ENCODE results near the gene FOCAD. TPM values are rescaled to one million over a fixed set of nuclear protein-coding genes. Genes with fewer than 3 reads are reported as not detected.

FOCAD gene
- total RNA-seq, 1 experiment from 2014 or later: 43.3 TPM

- H3K23me2 ChIP-seq (ENCODE audit: insufficient read length, low read depth, low read length, poor library complexity, severe bottlenecking): no peaks in the 10 kb centered on the region
- H3K4me2 ChIP-seq (ENCODE audit: insufficient read depth, insufficient read length, low read length): no peak overlapping the region
- H3K79me2 ChIP-seq (ENCODE audit: insufficient read depth, low read length): no peaks in the 10 kb centered on the region
- H3K9me3 Mint-ChIP-seq: no peaks in the 10 kb centered on the region
- WGBS (ENCODE audit: extremely low coverage, insufficient read length, low lambda C conversion rate): no CpG with 5 or more reads among the region's 1 CpG
- H2BK15ac ChIP-seq (ENCODE audit: low read depth, low read length): no peak overlapping the region
- H3K4ac ChIP-seq (ENCODE audit: low read depth, low read length): no peak overlapping the region
- H2BK120ac ChIP-seq (ENCODE audit: low read depth, low read length, poor library complexity, severe bottlenecking): no peak overlapping the region
- H3K27ac ChIP-seq (ENCODE audit: insufficient read length, low read depth, low read length): no peak overlapping the region
- H3K4me1 ChIP-seq (ENCODE audit: insufficient read depth, low read length): no peaks in the 10 kb centered on the region
- no peak overlapping the region for H2AFZ ChIP-seq (ENCODE audit: low read length)
- no peak for TF ChIP-seq CTCF (conservative IDR thresholded peaks at IDR 0.05)
- no peak overlapping the region for H3K23ac ChIP-seq (ENCODE audit: insufficient read length, low read depth, low read length)
- no peak overlapping the region for H2BK5ac ChIP-seq (ENCODE audit: insufficient read length, low read length)
- H2BK20ac ChIP-seq (ENCODE audit: low read depth, low read length, poor library complexity, severe bottlenecking): no peak overlapping the region
- no peak overlapping the region for H2AK5ac ChIP-seq (ENCODE audit: insufficient read length, low read length)
- no peaks in the 10 kb centered on the region for H3K27me3 Mint-ChIP-seq (ENCODE audit: low read depth)
- no peak overlapping the region for H3K18ac ChIP-seq (ENCODE audit: insufficient read length, low read depth, low read length)
- H3K4me1 Mint-ChIP-seq: no peaks in the 10 kb centered on the region
- no peaks in the 10 kb centered on the region for H4K20me1 ChIP-seq (ENCODE audit: control insufficient read depth, insufficient read depth, insufficient read length)
- H3K56ac ChIP-seq (ENCODE audit: insufficient read length, low read depth, low read length): no peak overlapping the region
- H3T11ph ChIP-seq (ENCODE audit: low read length): no peak overlapping the region
- H4K8ac ChIP-seq (replicated peaks; ENCODE audit: insufficient read length, low read depth, low read length): no peak overlapping the region
- no peak overlapping the region for H2BK12ac ChIP-seq (ENCODE audit: insufficient read length, low read depth, low read length)
- H4K91ac ChIP-seq (ENCODE audit: insufficient read length, low read depth, low read length): no peak overlapping the region
- H3K14ac ChIP-seq (ENCODE audit: insufficient read depth, low read length): no peak overlapping the region
- H3K9ac ChIP-seq (ENCODE audit: extremely low read depth, insufficient read length, low read length): no peak overlapping the region
- no peaks in the 10 kb centered on the region for H3K9me3 ChIP-seq (ENCODE audit: control insufficient read depth, low read depth, low read length)
- H3K4me3 Mint-ChIP-seq: no peak overlapping the region
- H4K5ac ChIP-seq (ENCODE audit: insufficient read length, low read depth, low read length): no peak overlapping the region
- no peaks in the 10 kb centered on the region for H3K79me1 ChIP-seq (ENCODE audit: insufficient read depth, low read depth, low read length, poor library complexity, severe bottlenecking)
- no peaks in the 10 kb centered on the region for H3K27me3 ChIP-seq (ENCODE audit: insufficient read depth, low read length)
- H3K27ac Mint-ChIP-seq: no peak overlapping the region
- no peak for DNase-seq
- no peaks in the 10 kb centered on the region for H3K36me3 Mint-ChIP-seq (ENCODE audit: insufficient read depth in 1 of 3, low read depth in 3 of 3)
Measured at GRCh38 chr9:20904995-20905394, 220.9 kb downstream of the FOCAD start.
